ENCODE measurements around the gene TMEM63C.

Gene TMEM63C

GRCh38 chr14:77253333-77254190, 72.0 kb downstream of the TMEM63C start:
- no peak for TF ChIP-seq POLR2AphosphoS5 (IDR thresholded peaks at IDR 0.05; ENCODE audit: low read depth, low read length)
- TF ChIP-seq TAF1 (IDR thresholded peaks at IDR 0.05; ENCODE audit: low read depth, low read length), result no peak
- TF ChIP-seq PAX5 (IDR thresholded peaks at IDR 0.05; ENCODE audit: insufficient read depth, low read length, severe bottlenecking), result no peak
- TF ChIP-seq SPI1 (IDR thresholded peaks at IDR 0.05; ENCODE audit: low read depth, low read length), result no peak
- TF ChIP-seq POLR2A (IDR thresholded peaks at IDR 0.05; ENCODE audit: low read depth, low read length), result no peak
- no peak for TF ChIP-seq POU2F2 (IDR thresholded peaks at IDR 0.05; ENCODE audit: low read depth, low read length)
- DNase-seq (ENCODE audit: insufficient read length, low spot score) (no peak), FAIRE-seq (no peak)

- TF ChIP-seq SPI1 (IDR thresholded peaks at IDR 0.05; ENCODE audit: low read depth, low read length) (no peak), PAX5 (IDR thresholded peaks at IDR 0.05; ENCODE audit: insufficient read depth, low read length, severe bottlenecking) (no peak), TAF1 (IDR thresholded peaks at IDR 0.05; ENCODE audit: low read depth, low read length) (no peak), POU2F2 (IDR thresholded peaks at IDR 0.05; ENCODE audit: low read depth, low read length) (no peak), POLR2AphosphoS5 (IDR thresholded peaks at IDR 0.05; ENCODE audit: low read depth, low read length) (no peak)
- no peak for DNase-seq (ENCODE audit: insufficient read length, low spot score)
- no peak for FAIRE-seq
These were observed 75.1 kb downstream of the TMEM63C start for GRCh38 chr14:77256694-77257093.

- DNase-seq (ENCODE audit: insufficient read length, low spot score) (no peak), FAIRE-seq (no peak)
- TF ChIP-seq PAX5 (IDR thresholded peaks at IDR 0.05; ENCODE audit: insufficient read depth, low read length, severe bottlenecking), result no peak
- no peak for TF ChIP-seq SPI1 (IDR thresholded peaks at IDR 0.05; ENCODE audit: low read depth, low read length)
- TF ChIP-seq POU2F2 (IDR thresholded peaks at IDR 0.05; ENCODE audit: low read depth, low read length), result no peak
- no peak for TF ChIP-seq POLR2A (IDR thresholded peaks at IDR 0.05; ENCODE audit: low read depth, low read length)
- no peak for TF ChIP-seq TAF1 (IDR thresholded peaks at IDR 0.05; ENCODE audit: low read depth, low read length)
- TF ChIP-seq POLR2AphosphoS5 (IDR thresholded peaks at IDR 0.05; ENCODE audit: low read depth, low read length), result no peak
These were observed 76.1 kb downstream of the TMEM63C start for GRCh38 chr14:77257700-77258099.

- DNase-seq (ENCODE audit: insufficient read length, low spot score) (no peak), FAIRE-seq (no peak)
- no peak for TF ChIP-seq SPI1 (IDR thresholded peaks at IDR 0.05; ENCODE audit: low read depth, low read length)
- no peak for TF ChIP-seq POLR2AphosphoS5 (IDR thresholded peaks at IDR 0.05; ENCODE audit: low read depth, low read length)
- TF ChIP-seq TAF1 (IDR thresholded peaks at IDR 0.05; ENCODE audit: low read depth, low read length), result no peak
- no peak for TF ChIP-seq POU2F2 (IDR thresholded peaks at IDR 0.05; ENCODE audit: low read depth, low read length)
- no peak for TF ChIP-seq PAX5 (IDR thresholded peaks at IDR 0.05; ENCODE audit: insufficient read depth, low read length, severe bottlenecking)
- no peak for TF ChIP-seq POLR2A (IDR thresholded peaks at IDR 0.05; ENCODE audit: low read depth, low read length)
These were observed 77.0 kb downstream of the TMEM63C start for GRCh38 chr14:77258566-77258965.

GRCh38 chr14:77259025-77259715, 77.6 kb downstream of the TMEM63C start:
- DNase-seq (ENCODE audit: insufficient read length, low spot score) (no peak), FAIRE-seq (no peak)
- TF ChIP-seq PAX5 (IDR thresholded peaks at IDR 0.05; ENCODE audit: insufficient read depth, low read length, severe bottlenecking) (no peak), POLR2A (IDR thresholded peaks at IDR 0.05; ENCODE audit: low read depth, low read length) (no peak), SPI1 (IDR thresholded peaks at IDR 0.05; ENCODE audit: low read depth, low read length) (no peak), POLR2AphosphoS5 (IDR thresholded peaks at IDR 0.05; ENCODE audit: low read depth, low read length) (no peak), POU2F2 (IDR thresholded peaks at IDR 0.05; ENCODE audit: low read depth, low read length) (no peak), TAF1 (IDR thresholded peaks at IDR 0.05; ENCODE audit: low read depth, low read length) (no peak)

- FAIRE-seq, result no peak
- no peak for DNase-seq (ENCODE audit: insufficient read length, low spot score)
- TF ChIP-seq POU2F2 (IDR thresholded peaks at IDR 0.05; ENCODE audit: low read depth, low read length) (no peak), POLR2A (IDR thresholded peaks at IDR 0.05; ENCODE audit: low read depth, low read length) (no peak), PAX5 (IDR thresholded peaks at IDR 0.05; ENCODE audit: insufficient read depth, low read length, severe bottlenecking) (no peak), SPI1 (IDR thresholded peaks at IDR 0.05; ENCODE audit: low read depth, low read length) (no peak), TAF1 (IDR thresholded peaks at IDR 0.05; ENCODE audit: low read depth, low read length) (no peak), POLR2AphosphoS5 (IDR thresholded peaks at IDR 0.05; ENCODE audit: low read depth, low read length) (no peak)
These were observed 78.6 kb downstream of the TMEM63C start for GRCh38 chr14:77260199-77260598.

- DNase-seq (ENCODE audit: insufficient read length, low spot score), result no peak
- FAIRE-seq, result no peak
- TF ChIP-seq POLR2A (IDR thresholded peaks at IDR 0.05; ENCODE audit: low read depth, low read length), result no peak
- no peak for TF ChIP-seq PAX5 (IDR thresholded peaks at IDR 0.05; ENCODE audit: insufficient read depth, low read length, severe bottlenecking)
- TF ChIP-seq SPI1 (IDR thresholded peaks at IDR 0.05; ENCODE audit: low read depth, low read length), result no peak
- TF ChIP-seq POU2F2 (IDR thresholded peaks at IDR 0.05; ENCODE audit: low read depth, low read length), result no peak
- no peak for TF ChIP-seq TAF1 (IDR thresholded peaks at IDR 0.05; ENCODE audit: low read depth, low read length)
- TF ChIP-seq POLR2AphosphoS5 (IDR thresholded peaks at IDR 0.05; ENCODE audit: low read depth, low read length), result no peak
These were observed 79.0 kb downstream of the TMEM63C start for GRCh38 chr14:77260631-77261030.

GRCh38 chr14:77264466-77265186, 83.0 kb downstream of the TMEM63C start:
- DNase-seq (ENCODE audit: insufficient read length, low spot score) (no peak), FAIRE-seq (no peak)
- TF ChIP-seq PAX5 (IDR thresholded peaks at IDR 0.05; ENCODE audit: insufficient read depth, low read length, severe bottlenecking) (no peak), SPI1 (IDR thresholded peaks at IDR 0.05; ENCODE audit: low read depth, low read length) (no peak), POLR2A (IDR thresholded peaks at IDR 0.05; ENCODE audit: low read depth, low read length) (no peak), POU2F2 (IDR thresholded peaks at IDR 0.05; ENCODE audit: low read depth, low read length) (no peak), POLR2AphosphoS5 (IDR thresholded peaks at IDR 0.05; ENCODE audit: low read depth, low read length) (no peak), TAF1 (IDR thresholded peaks at IDR 0.05; ENCODE audit: low read depth, low read length) (no peak)

GRCh38 chr14:77265187-77265515, 83.6 kb downstream of the TMEM63C start:
- TF ChIP-seq TAF1 (IDR thresholded peaks at IDR 0.05; ENCODE audit: low read depth, low read length), result no peak
- TF ChIP-seq POLR2A (IDR thresholded peaks at IDR 0.05; ENCODE audit: low read depth, low read length), result no peak
- no peak for TF ChIP-seq POLR2AphosphoS5 (IDR thresholded peaks at IDR 0.05; ENCODE audit: low read depth, low read length)
- TF ChIP-seq SPI1 (IDR thresholded peaks at IDR 0.05; ENCODE audit: low read depth, low read length), result no peak
- no peak for TF ChIP-seq POU2F2 (IDR thresholded peaks at IDR 0.05; ENCODE audit: low read depth, low read length)
- TF ChIP-seq PAX5 (IDR thresholded peaks at IDR 0.05; ENCODE audit: insufficient read depth, low read length, severe bottlenecking), result no peak
- DNase-seq (ENCODE audit: insufficient read length, low spot score) (no peak), FAIRE-seq (no peak)
